NCI-H2107 (cell line): ENCODE data around the gene SHMT1.
"Not testable (repeated sequence)": the region's sequence is repeated elsewhere in the genome, so short reads cannot be mapped to it uniquely, and the experiment has no call there.

ENCODE experiments used
- DNase-seq: peaks from one replicate; lab custom pipeline; 2025; lab: John Stamatoyannopoulos, UW

Gene SHMT1

GRCh38 chr17:18324140-18325050 lies 39.0 kb downstream of the SHMT1 start:
- no peak for DNase-seq

- no peak for DNase-seq
These were observed 39.7 kb downstream of the SHMT1 start for GRCh38 chr17:18323507-18324139.

GRCh38 chr17:18323007-18323406 lies 40.3 kb downstream of the SHMT1 start:
- DNase-seq: no peak

- DNase-seq: no peak
These were observed 40.8 kb downstream of the SHMT1 start for GRCh38 chr17:18322522-18322921.

GRCh38 chr17:18321309-18321708 lies 42.0 kb downstream of the SHMT1 start:
- no peak for DNase-seq

- DNase-seq: no peak
These were observed 43.0 kb downstream of the SHMT1 start for GRCh38 chr17:18320301-18320700.

- DNase-seq: no peak
These were observed 43.6 kb downstream of the SHMT1 start for GRCh38 chr17:18319604-18320256.

GRCh38 chr17:18318771-18319450 lies 44.4 kb downstream of the SHMT1 start:
- no peak for DNase-seq

GRCh38 chr17:18318117-18318516 lies 45.2 kb downstream of the SHMT1 start:
- DNase-seq: no peak

GRCh38 chr17:18315961-18316360 lies 47.4 kb downstream of the SHMT1 start:
- no peak for DNase-seq

GRCh38 chr17:18315562-18315922 lies 47.8 kb downstream of the SHMT1 start:
- DNase-seq: no peak

GRCh38 chr17:18314731-18315561 lies 48.4 kb downstream of the SHMT1 start, which contains the start of the genes SMCR8 and TOP3A:
Gene SMCR8, plus strand, starts transcription at chr17:18315293. Its CDS starts 497 bp downstream, at chr17:18315790.
Gene TOP3A, minus strand, starts transcription at chr17:18314994. Its CDS starts 216 bp downstream, at chr17:18314778.
- DNase-seq: peak; percentile 55

GRCh38 chr17:18314059-18314730 lies 49.2 kb downstream of the SHMT1 start:
- DNase-seq: no peak

GRCh38 chr17:18309202-18309601 lies 54.1 kb downstream of the SHMT1 start:
- DNase-seq: no peak

GRCh38 chr17:18303206-18303605 lies 60.1 kb downstream of the SHMT1 start:
- not testable (repeated sequence) for DNase-seq

GRCh38 chr17:18300725-18301480 lies 62.4 kb downstream of the SHMT1 start:
- no peak for DNase-seq

- DNase-seq: not testable (repeated sequence)
These were observed 65.3 kb downstream of the SHMT1 start for GRCh38 chr17:18298061-18298460.

GRCh38 chr17:18291718-18292540 lies 71.4 kb downstream of the SHMT1 start:
- no peak for DNase-seq

GRCh38 chr17:18285296-18285695 lies 78.1 kb downstream of the SHMT1 start:
- no peak for DNase-seq
